ENCODE measurements around the gene NCK1. TPM values are rescaled to one million over a fixed set of nuclear protein-coding genes. Genes with fewer than 3 reads are reported as not detected.

NCK1 gene
- total RNA-seq, 2 experiments from 2014 or later, result 31.9 to 34.7 TPM

GRCh38 chr3:136947477-136947876 lies 85.5 kb downstream of the NCK1 start:
- POLR2A ChIA-PET, result no interaction called here
- intact Hi-C loops (cut with micrococcal nuclease), result no loop called here

GRCh38 chr3:136949146-136949545 lies 87.1 kb downstream of the NCK1 start:
- no peak for TF ChIP-seq CTCF (IDR thresholded peaks at IDR 0.05)
- ATAC-seq (no peak), DNase-seq (no peak)
- ChIA-PET POLR2A (no interaction called here), CTCF (no interaction called here)
- Mint-ChIP-seq H3K9me3 (no peaks in the 10 kb centered on the region), H3K27ac (no peak overlapping the region), H3K36me3 (ENCODE audit: low read depth) (peaks cover 10% of the 10 kb centered on the region), H3K27me3 (no peaks in the 10 kb centered on the region), H3K4me1 (ENCODE audit: low read depth) (peaks cover 5% of the 10 kb centered on the region), H3K4me3 (no peak overlapping the region)
- intact Hi-C loops (cut with micrococcal nuclease), result no loop called here

More at GRCh38 chr3:136947477-136947876, 85.5 kb downstream of the NCK1 start:
- no peak overlapping the region for H3K27ac Mint-ChIP-seq
- no peaks in the 10 kb centered on the region for H3K9me3 Mint-ChIP-seq
- no peaks in the 10 kb centered on the region for H3K27me3 Mint-ChIP-seq
- no peak for TF ChIP-seq CTCF (IDR thresholded peaks at IDR 0.05)
- no peak overlapping the region for H3K4me3 Mint-ChIP-seq
- DNase-seq (no peak), ATAC-seq (no peak)
- peaks cover 14% of the 10 kb centered on the region for H3K36me3 Mint-ChIP-seq (ENCODE audit: low read depth)
- peaks cover 18% of the 10 kb centered on the region for H3K4me1 Mint-ChIP-seq (ENCODE audit: low read depth)
- CTCF ChIA-PET, result no interaction called here

- CTCF ChIA-PET, result no interaction called here
- no peak for ATAC-seq
- Mint-ChIP-seq H3K27ac (no peak overlapping the region), H3K27me3 (no peaks in the 10 kb centered on the region), H3K4me3 (no peak overlapping the region), H3K9me3 (no peaks in the 10 kb centered on the region), H3K36me3 (ENCODE audit: low read depth) (peaks cover 8% of the 10 kb centered on the region), H3K4me1 (ENCODE audit: low read depth) (peaks cover 5% of the 10 kb centered on the region)
- DNase-seq, result no peak
- no peak for TF ChIP-seq CTCF (IDR thresholded peaks at IDR 0.05)
- POLR2A ChIA-PET, result no interaction called here
- intact Hi-C loops (cut with micrococcal nuclease), result no loop called here
Measured at GRCh38 chr3:136949708-136950107, 87.7 kb downstream of the NCK1 start.

- ChIA-PET POLR2A (no interaction called here), CTCF (no interaction called here)
- peaks cover 5% of the 10 kb centered on the region for H3K36me3 Mint-ChIP-seq (ENCODE audit: low read depth)
- ATAC-seq (no peak), DNase-seq (no peak)
- intact Hi-C loops (cut with micrococcal nuclease), result no loop called here
- H3K4me1 Mint-ChIP-seq (ENCODE audit: low read depth), result peaks cover 14% of the 10 kb centered on the region
- TF ChIP-seq CTCF (IDR thresholded peaks at IDR 0.05), result no peak
- no peak overlapping the region for H3K4me3 Mint-ChIP-seq
- H3K9me3 Mint-ChIP-seq, result no peaks in the 10 kb centered on the region
- no peaks in the 10 kb centered on the region for H3K27me3 Mint-ChIP-seq
- no peak overlapping the region for H3K27ac Mint-ChIP-seq
Measured at GRCh38 chr3:136950623-136951022, 88.6 kb downstream of the NCK1 start.

- ATAC-seq (no peak), DNase-seq (no peak)
- H3K36me3 Mint-ChIP-seq (ENCODE audit: low read depth), result no peaks in the 10 kb centered on the region
- ChIA-PET POLR2A (no interaction called here), CTCF (interaction anchor here (1.1 kb wide), 2 partner anchors 62 to 80 kb away, joined by 3 read pairs; no protein-coding TSS in a partner anchor)
- TF ChIP-seq CTCF (IDR thresholded peaks at IDR 0.05), result no peak
- H3K4me1 Mint-ChIP-seq (ENCODE audit: low read depth), result peaks cover 15% of the 10 kb centered on the region
- no peaks in the 10 kb centered on the region for H3K9me3 Mint-ChIP-seq
- intact Hi-C loops (cut with micrococcal nuclease), result no loop called here
- H3K27ac Mint-ChIP-seq, result no peak overlapping the region
- H3K4me3 Mint-ChIP-seq, result no peak overlapping the region
- H3K27me3 Mint-ChIP-seq, result no peaks in the 10 kb centered on the region
Measured at GRCh38 chr3:136952292-136952691, 90.3 kb downstream of the NCK1 start.
